HG02763 (cell line): ENCODE results near the gene SFI1.
"Not testable (repeated sequence)": the region's sequence is repeated elsewhere in the genome, so short reads cannot be mapped to it uniquely, and the experiment has no call there.

Source experiments
- ATAC-seq: cut with Tn5 transposase; IDR thresholded peaks from one replicate; pipeline ENCODE4 v1.9.1; 2021; ENCODE audit warnings: mild to moderate bottlenecking, moderate library complexity; ENCODE audit not compliant: unreplicated experiment

Gene SFI1

DNA sequence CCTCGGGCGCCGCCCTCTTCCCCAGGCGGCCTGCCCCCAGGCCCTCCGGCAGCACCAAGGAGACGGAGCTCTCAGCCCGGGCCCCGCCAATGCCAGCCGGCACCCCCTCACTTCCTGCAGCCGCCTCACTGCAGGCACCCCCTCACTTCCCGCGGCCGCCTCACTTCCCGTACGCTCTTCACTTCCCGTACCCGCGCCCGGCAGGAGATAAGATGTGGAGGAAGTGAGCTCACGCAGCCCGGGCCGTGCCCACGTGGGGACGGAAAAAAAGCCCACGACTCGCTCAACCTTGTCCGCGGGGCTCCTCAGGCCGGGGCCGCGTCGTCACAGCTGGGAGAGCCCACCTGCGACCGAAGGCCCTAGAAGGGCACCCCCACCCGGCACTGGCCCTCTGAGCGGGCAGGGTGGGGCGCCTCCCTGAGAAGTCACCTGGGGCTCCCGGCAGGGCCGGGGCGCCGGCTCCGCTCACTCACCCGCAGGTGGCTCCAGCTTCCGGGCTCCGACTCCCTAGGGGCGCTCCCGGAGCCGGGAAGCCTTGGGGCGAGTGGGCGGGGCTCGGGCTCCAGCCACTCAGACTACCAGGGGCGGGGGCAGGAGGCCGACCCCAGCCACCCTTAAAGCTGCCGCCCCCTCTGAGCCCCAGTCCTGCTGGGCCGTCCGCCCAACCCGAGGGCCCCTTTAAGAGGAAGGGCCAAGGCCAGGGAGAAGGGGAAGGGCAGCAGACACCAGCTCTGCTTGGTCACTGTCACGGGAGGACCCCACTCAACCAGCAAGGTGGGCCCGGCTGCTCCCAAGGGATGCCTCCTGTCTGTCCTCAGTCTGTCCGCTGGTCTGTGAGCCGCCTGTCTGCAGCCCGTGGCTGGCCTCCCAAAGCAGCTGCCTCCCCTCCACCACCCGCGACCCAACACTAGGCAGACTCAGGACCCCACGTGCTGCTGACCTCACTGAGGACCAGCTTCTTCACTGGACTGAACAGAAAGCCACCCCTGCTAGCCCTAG, 134.3 kb downstream of the SFI1 start:
- peak; percentile 51 for ATAC-seq

DNA sequence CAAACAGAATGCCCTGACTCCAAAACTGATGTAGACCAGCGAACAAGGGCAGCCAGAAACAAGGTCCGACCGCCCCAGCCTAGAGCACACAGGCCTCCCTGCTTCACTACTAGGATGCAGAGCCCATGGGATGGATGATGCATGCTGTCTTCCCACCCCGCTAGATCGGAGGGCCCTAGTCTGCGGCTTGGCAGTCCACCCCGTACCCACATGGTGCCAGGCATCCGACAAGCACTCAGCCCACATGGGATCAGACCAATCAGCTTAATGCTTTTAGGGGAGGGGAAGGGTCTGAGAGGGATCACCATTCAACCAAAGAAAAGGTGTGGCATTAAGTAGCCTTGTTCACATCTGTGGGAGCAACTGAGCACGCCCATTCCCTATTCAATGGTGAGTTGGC, 135.1 kb downstream of the SFI1 start:
- ATAC-seq, result no peak

DNA sequence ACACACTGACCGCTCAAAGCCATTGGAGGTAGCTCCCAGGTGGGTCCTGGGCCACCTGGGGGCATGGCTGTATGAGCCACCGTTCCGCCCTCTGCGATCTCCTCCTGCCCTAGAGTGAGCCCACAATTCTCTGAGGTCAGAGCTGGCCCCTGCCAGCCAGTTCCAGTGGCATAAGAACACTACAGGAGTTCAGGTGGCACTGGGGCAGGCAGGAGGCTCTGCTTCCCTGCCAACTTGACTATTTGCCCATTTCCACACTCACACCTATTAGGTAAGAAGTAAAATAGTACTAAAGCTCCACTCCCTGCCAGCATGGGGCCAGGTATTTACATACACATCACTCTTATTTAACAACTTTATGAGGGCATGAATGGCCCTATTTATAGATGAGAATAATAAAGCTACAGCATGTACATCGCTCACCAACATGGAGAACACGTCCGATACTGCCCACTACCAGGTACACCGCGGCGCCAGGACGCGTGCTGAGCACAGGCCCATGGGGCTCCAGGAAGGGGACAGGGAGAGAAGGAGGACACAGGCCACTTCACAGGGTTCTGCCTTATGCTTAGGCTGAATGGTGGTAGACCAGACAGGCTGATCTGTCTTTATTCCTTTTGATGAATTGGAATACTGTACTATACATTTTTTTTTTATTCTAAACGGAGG, 139.4 kb downstream of the SFI1 start:
- ATAC-seq, result no peak

DNA sequence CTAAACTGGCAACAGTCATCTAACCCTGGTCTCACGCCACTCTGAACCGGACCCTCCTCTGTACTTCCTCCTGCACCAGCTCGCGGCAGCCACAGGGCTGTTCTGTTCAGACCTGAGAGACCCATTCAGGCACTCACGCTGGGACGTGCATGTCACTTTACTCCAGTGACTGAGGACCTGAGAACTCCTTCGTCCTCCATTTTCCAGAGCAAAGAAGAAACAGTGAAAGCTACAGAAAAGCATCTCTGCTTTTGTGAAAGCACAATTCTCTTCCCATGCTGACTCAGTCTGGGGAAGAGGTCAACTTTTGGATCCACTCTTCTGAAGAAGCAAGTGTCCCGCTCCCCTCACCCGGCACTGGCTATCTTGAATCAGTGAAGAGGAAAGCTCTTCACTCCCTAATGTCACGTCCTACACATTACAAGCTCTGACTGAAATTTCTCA, 141.1 kb downstream of the SFI1 start:
- ATAC-seq, result no peak

DNA sequence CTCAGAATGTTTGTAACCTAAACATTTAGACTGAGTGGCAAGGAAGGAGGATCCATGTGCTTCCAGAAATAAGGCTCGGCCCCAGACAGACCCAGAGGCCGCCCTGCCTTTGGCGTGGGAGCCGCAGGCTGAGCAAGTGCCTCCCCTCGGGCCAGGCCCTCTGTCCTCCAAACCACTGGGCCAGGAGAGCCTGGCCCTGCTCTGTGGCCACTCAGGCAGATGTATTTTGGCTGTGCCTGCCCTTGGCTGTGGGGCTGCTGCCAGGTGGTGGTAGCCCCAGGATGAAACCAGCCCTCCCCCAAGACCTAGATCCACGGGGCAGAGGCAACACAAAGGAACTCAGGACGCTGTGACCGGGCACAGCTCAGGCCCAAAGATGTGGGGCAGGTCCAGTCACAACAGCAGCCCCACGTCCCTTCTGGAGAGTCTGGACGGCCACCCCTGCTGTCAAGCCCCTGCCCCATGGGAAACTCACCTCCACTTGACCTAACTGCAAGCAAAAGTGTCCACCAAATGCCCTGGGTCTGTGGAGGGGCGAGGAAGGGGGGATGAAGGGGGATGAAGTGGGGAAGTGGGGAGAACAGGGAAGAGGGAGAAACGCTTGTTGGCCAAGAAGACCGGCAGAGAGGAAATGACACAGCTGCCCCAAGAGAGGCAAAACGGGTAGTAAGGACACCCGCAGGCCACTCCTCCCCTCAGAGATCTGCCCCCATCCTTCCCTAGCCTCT, 141.7 kb downstream of the SFI1 start:
- ATAC-seq, result peak; percentile 37

DNA sequence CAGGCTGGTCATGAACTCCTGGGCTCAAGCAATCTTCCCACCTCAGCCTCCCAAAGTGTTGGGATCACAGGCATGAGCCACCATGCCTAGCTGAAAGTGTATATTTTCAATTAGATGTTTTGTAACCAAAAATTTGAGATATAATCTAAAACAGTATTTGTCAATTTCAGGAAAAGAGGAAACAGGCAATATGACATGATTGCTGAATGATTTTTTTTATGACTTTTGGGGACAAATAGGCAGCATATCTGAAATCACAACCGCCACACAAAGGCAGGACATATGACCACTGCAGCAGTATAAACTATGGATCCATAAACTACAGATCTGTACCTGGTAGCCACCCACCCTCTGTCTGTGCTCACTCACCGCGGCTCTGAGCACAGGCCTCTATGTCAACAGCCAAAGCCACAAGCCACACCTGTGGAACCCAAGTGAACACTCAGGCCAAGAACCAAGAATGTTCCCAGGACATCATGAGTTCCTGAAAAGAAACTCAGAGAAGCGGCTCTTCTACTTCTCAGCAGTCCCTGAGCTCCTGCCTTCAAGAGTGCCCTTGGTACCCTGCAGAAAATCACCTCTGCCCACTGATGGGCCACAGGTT, 143.2 kb downstream of the SFI1 start:
- ATAC-seq, result no peak

DNA sequence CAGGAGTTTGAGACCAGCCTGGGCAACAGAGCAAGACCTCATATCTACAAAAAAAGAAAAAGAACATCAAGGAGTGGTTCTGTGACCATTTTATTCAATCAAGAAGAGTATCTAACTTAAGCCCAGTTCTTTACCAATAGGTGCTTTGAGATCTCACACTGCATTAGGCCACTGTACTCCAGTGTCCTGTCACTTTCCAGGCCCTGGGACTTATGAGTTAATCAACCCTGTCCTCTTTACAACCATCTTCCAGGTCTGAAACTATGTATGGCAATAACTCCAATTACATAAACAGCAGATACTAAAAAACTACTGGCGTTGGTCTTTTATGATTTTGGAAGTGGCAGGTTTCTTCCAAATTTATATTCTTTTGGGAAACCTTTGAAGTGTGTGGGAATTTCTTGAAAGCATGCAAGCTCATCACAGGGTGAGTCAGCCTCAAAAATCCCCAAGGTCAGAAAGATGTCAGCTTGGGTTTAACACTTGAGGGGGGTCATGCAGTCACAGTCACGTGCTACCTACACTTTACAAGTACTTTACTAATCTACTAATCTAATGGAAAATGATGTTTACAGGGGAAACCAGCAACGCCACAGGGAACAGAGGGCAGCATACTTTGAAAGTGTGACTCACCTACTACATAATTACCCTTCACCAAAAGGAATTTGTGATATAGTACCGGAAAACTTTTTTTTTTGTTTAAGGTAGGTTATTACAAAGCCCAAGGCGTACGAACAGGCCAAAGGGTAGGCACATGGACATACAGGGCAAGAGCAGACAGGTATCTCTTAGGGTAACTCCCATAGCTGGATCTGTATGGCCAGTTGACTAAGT, 150.1 kb downstream of the SFI1 start:
- ATAC-seq, result peak; percentile 65

DNA sequence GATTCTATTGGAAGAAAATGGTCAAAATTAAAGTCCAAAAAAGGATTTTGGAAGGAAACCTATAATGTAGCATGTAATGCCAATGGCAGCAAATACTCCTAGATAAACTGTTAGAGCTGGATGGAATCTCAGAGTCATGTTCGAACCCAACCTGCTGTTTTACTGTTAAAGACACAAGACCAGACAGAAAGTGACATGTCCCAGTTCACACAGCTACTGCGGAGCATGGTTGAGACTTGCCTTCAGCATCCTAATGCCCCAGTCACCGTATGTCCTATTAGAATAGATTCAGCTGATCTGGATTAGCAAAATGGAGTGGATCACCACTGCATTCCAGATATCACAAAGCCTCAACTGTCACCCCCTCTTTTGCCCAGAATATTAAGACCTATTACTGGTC, 150.7 kb downstream of the SFI1 start:
- no peak for ATAC-seq

DNA sequence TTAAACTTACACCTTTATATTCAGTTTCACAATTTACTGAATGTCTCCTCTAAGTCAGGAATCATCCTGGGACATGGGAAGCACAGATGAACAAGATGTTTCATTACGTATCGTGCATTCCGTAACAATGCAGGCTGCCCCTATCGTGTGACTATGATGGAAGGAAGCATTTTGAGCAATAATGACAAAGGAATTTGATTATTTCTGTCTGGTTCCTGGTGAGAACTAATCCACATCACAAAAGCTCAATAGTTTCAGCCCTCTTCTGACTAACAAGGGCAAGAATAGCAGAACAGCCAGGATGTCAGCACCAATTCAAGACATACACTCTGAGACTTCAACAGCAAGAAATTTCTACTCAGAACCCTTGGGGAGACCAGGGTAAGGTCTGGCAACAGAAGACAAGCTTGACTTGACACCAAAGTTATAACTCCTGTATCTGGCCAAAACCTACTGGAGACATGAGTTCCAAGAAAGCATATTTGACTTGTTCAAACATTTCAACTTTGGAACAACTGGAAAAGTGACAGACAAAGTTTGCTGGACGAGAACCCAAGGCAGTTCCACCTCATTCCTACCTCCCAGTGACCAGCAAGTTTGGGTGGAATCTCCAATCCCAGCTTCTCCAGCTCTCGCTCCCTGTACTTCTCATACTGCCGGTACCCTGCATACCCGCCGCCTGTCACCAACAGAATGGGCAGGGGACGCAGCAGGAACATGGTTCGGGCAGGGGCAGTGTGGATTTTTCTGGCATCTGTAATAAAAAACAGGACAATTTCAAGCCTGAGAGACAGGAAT, 151.4 kb downstream of the SFI1 start:
- ATAC-seq, result no peak

DNA sequence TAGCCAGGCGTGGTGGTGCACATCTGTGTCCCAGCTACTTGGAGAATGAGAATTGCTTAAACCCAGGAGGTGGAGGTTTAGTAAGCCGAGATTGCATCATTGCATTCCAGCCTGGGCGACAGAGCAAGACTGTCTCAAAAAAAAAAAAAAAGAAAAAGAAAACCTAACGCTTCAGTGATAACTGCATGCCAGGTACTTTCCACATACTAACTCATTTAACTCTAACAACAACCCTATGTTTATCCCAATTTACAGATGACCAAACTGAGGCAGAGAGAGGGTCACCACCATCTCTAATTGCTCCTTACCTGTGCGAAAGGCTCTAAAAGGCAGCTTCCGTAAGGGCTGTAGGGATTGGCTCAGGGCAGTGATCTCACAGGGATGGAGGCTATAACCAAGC, 154.1 kb downstream of the SFI1 start:
- ATAC-seq, result no peak

DNA sequence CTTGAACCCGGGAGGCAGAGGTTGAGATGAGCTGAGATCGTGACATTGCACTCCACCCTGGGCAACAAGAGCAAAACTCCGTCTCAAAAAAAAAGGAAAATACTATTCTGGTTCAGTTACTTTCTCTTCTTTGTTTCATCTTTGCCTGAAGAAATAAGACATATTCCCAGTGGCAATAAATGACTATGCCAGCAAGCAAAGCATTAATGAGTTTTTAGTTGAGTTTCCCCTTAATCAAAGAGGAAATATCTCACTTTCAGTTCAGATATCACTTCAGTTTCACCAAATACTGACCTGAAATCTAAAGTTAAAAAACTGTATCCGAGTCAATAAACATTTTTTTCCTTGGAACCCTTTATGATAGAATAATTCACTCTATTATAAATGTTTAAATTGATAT, 155.3 kb downstream of the SFI1 start:
- no peak for ATAC-seq

DNA sequence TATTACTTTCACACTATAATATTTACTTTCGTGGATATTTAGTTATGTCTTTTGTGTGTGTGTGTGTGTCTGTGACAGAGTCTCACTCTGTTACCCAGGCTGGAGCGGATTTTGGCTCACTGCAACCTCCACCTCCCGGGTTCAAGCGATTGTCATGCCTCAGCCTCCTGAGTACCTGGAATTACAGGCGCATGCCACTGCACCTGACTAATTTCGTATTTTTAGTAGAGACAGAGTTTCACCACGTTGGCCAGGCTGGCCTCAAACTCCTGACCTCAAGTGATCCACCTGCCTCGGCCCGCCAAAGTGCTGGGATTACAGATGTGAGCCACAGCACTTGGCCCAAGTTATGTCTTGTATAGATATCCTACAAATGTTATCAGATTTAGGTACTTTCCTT, 155.8 kb downstream of the SFI1 start:
- ATAC-seq, result no peak

DNA sequence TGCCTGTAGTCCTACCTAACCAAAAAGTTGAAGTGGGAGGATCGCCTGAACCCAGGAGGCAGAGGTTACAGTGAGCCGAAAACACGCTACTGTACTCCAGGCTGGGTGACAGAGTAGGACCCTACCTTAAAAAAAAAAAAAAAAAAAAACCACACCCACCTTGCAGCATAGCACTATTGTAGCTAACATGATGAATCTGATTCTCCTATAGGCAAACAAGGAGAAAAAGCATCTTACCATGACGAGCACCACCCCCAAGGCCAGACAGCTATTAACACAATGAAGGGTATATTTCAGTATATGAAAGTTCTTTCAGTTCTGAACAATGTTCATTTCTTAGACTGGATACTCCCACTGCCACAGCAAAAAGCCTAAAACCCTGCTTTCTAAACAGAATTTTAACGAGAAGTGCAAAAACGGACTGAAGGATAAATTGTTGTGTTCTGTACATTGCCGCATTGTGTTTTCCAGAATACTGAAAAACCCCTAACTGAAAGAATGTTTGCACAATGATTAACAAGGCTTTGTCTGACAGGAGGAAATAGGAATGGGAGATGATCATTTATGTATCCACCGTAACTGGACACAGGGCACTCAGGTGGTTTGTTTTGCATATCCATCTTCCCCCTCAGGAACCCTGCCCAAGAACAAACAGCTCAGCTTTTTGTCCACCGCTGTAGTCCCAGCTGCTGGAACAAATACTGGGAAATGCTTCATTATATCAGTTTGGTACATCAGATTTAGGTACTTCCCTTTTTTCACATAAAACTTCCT, 156.8 kb downstream of the SFI1 start:
- no peak for ATAC-seq

DNA sequence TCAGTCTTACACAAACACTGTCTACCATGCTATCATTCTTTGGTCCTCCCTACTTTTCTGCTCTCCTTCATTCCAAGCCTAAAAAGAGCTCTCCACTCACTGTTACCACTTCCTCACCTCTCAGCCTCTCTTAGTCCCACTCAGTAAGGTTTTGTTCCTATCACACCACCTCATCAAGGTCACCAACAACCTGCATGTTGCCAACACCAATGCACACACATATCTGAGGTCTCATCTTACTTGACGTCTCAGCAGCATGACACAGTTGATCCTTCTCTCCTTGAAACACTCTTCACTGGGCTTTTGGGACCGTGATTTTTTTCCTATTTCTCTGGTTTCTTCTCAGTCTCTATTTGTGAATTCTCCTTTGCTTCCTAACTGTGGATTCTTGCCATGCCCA, 157.6 kb downstream of the SFI1 start:
- no peak for ATAC-seq

DNA sequence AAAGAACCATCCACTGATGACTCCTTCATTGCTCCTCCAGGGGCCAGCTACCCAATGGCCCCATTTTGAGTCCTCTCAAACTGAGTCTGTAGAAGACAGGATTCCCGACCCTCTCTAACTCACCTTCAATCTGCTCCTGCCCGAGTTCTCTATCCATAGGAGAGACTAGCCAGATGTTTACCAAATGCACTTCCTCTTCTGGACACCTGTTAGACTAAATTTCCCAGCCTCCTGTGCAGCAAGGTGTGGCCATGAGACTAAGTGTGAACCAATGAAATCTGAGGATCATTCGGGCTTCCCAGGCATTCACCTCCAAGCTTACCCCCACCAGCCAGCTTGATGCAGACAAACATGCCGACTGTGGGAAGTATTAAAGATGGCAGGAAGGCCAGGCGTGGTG, 158.1 kb downstream of the SFI1 start:
- no peak for ATAC-seq

DNA sequence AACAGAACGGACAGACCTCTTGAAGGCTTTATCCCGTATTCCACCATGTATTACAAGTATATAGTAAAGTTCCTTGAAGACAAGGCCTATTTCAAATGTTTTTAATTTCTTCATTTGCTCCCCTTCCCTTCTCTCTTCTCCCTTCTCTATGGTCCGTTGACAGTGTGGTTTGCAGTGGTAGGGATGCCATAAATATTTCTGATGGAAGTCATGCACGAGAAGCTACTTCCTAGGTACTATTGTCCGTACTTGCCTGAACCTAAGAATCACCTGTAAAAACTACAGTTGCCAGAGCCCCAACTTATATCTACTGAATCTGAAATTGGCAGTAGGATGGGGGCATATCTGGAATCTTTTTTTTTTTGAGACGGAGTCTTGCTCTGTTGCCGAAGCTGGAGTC, 162.9 kb downstream of the SFI1 start:
- no peak for ATAC-seq

DNA sequence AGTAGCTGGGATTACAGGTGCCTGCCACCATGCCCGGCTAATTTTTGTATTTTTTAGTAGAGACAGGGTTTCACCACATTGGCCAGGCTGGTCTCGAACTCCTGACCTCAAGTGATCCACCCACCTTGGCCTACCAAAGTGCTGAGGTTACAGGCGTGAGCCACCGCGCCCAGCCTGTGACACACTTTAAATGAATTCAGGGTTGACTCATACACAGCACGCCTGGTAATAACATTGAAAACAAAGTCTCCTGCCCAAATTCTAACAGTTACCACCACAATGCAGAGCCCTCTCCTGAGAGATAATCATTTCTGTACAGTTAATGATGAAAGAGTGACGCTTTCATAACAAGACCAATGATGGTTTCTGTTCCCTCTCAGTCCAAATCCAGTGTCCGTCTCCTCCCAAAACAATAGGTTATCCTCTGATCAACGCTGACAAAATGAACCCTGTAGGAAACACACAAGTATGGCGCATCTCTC, 164.6 kb downstream of the SFI1 start:
- not testable (repeated sequence) for ATAC-seq

DNA sequence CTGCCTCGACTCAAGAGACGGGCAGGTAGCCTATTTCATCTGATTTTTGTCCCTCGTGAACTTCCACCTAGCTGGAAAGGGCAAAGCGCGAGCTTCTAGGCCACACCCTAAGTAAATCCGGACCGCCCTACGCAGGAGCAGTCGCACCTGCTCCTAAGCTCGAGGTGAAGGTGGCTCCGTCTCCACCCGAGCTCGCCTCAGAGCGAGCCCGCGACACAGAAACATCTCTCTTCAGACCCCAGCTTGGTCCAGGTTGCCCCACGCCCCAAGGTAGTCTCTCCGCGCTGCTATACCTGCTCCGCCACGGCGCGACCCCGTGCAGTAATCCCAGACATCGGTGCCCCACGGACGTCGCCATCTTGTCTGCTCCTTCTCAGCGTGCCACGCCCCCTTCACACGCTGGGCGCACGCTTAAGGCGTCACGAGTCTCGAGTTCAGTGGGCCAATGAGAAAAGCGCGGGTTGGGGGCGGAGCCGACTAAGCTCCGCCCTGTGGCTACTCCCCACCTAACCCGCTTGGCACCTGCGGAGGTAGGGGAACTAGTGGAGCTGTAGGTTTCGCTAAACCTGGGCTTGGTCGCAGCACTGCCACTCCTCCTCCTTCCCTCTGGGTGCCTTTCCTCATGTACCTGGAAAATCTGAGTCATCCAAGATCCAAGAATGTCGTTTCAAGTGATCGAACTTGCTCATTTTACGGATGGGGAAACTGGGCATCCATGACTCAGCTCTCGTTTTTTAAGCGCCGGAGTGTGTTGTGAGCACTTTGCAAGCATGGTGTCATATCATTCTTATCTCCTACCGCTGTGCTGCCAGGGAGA, 165.7 kb downstream of the SFI1 start, which contains the start of gene PISD:
Gene PISD, minus strand, starts transcription at position 365 of the 817 bp plus-strand sequence. Its CDS starts 7 bp downstream, at position 358.
- peak; percentile 86 for ATAC-seq
